MM.1S (cell line): ENCODE measurements around the gene ZBED2.

ENCODE experiments used
- DNase-seq: peaks from one replicate; pipeline ENCODE4 v3.0.0-alpha.2; 2015
- H2AFZ ChIP-seq: fragments of 300-600 bp; sonication (generic); 2 replicates; pipeline ENCODE4 v1.6.0; 2016; ENCODE audit warnings: antibody characterized with exemption, low read length
- H3F3A ChIP-seq: fragments of 300-600 bp; sonication (generic); 2 replicates; pipeline ENCODE4 v1.6.1; 2016; ENCODE audit warnings: mild to moderate bottlenecking, antibody characterized with exemption, low read length, moderate library complexity, mixed read lengths; ENCODE audit not compliant: insufficient read depth
- H3K27ac ChIP-seq: fragments of 300-600 bp; sonication (generic); 2 replicates; pipeline ENCODE4 v1.5.1; 2016; ENCODE audit warnings: mild to moderate bottlenecking, low read length
- H3K27me3 ChIP-seq: fragments of 300-600 bp; sonication (generic); replicated peaks from 2 replicates; pipeline ENCODE4 v1.6.0; 2016; ENCODE audit warnings: low read length; ENCODE audit not compliant: insufficient read depth
- H3K36me3 ChIP-seq: fragments of 300-600 bp; sonication (generic); replicated peaks from 2 replicates; pipeline ENCODE4 v1.6.1; 2016; ENCODE audit warnings: mild to moderate bottlenecking, low read length, mixed read lengths; ENCODE audit not compliant: insufficient read depth
- H3K4me1 ChIP-seq: fragments of 300-600 bp; sonication (generic); 2 replicates; pipeline ENCODE4 v1.6.1; 2016; ENCODE audit warnings: low read length, mixed read lengths
- H3K4me2 ChIP-seq: fragments of 300-600 bp; sonication (generic); 2 replicates; pipeline ENCODE4 v1.6.0; 2016; ENCODE audit warnings: low read depth, low read length
- H3K4me3 ChIP-seq: fragments of 300-600 bp; sonication (generic); 2 replicates; pipeline ENCODE4 v1.5.1; 2016; ENCODE audit warnings: low read length, mixed read lengths
- H3K79me2 ChIP-seq: fragments of 300-600 bp; sonication (generic); 2 replicates; pipeline ENCODE4 v1.6.1; 2016; ENCODE audit warnings: mixed run types, low read length, mixed read lengths
- H3K9ac ChIP-seq: fragments of 300-600 bp; sonication (generic); 2 replicates; pipeline ENCODE4 v1.6.1; 2016; ENCODE audit warnings: low read length, mixed read lengths
- H3K9me2 ChIP-seq: fragments of 300-600 bp; sonication (generic); replicated peaks from 2 replicates; pipeline ENCODE4 v1.6.1; 2016; ENCODE audit warnings: mild to moderate bottlenecking, low read length, mixed read lengths; ENCODE audit not compliant: insufficient read depth
- H3K9me3 ChIP-seq: fragments of 300-600 bp; sonication (generic); replicated peaks from 2 replicates; pipeline ENCODE4 v1.6.1; 2016; ENCODE audit warnings: mild to moderate bottlenecking, low read length, mixed read lengths; ENCODE audit not compliant: insufficient read depth
- H4K20me1 ChIP-seq: fragments of 300-600 bp; sonication (generic); 2 replicates; pipeline ENCODE4 v1.6.1; 2016; ENCODE audit warnings: mild to moderate bottlenecking, low read length, moderate library complexity, mixed read lengths; ENCODE audit not compliant: insufficient read depth
- CTCF ChIP-seq: fragments of 300-600 bp; sonication (generic); IDR thresholded peaks from 2 replicates; pipeline ENCODE4 v1.5.1; 2016; ENCODE audit warnings: antibody characterized with exemption, low read length, mixed read lengths
- EZH2 ChIP-seq: fragments of 300-600 bp; sonication (generic); optimal IDR thresholded peaks from 2 replicates; pipeline ENCODE3; 2017; ENCODE audit warnings: low read depth, mild to moderate bottlenecking, antibody characterized with exemption, low read length, mixed read lengths
- EZH2phosphoT487 ChIP-seq: fragments of 300-600 bp; sonication (generic); IDR thresholded peaks from 2 replicates; pipeline ENCODE4 v1.6.1; 2018; ENCODE audit warnings: antibody characterized with exemption, low read length

ZBED2 gene

GRCh38 chr3:111596328-111596727 is 1.2 kb upstream of the ZBED2 start:
- Histone ChIP-seq H3K27ac (no peak overlapping the region), H3K9me2 (no peaks in the 10 kb centered on the region), H2AFZ (no peak overlapping the region), H3K4me2 (no peak overlapping the region), H3K9me3 (no peaks in the 10 kb centered on the region), H3K27me3 (no peaks in the 10 kb centered on the region), H3K9ac (no peak overlapping the region), H3K36me3 (no peaks in the 10 kb centered on the region), H3K4me3 (no peak overlapping the region), H3K79me2 (no peaks in the 10 kb centered on the region), H4K20me1 (no peaks in the 10 kb centered on the region), H3F3A (no peaks in the 10 kb centered on the region), H3K4me1 (no peaks in the 10 kb centered on the region)
- no peak for TF ChIP-seq CTCF
- TF ChIP-seq EZH2 = no peak
- no peak for TF ChIP-seq EZH2phosphoT487
- no peak for DNase-seq

- Histone ChIP-seq H2AFZ (no peak overlapping the region), H3K4me1 (no peaks in the 10 kb centered on the region), H4K20me1 (no peaks in the 10 kb centered on the region), H3K9me2 (no peaks in the 10 kb centered on the region), H3K27me3 (no peaks in the 10 kb centered on the region), H3F3A (no peaks in the 10 kb centered on the region), H3K4me2 (no peak overlapping the region), H3K4me3 (no peak overlapping the region), H3K9ac (no peak overlapping the region), H3K36me3 (no peaks in the 10 kb centered on the region), H3K9me3 (no peaks in the 10 kb centered on the region), H3K79me2 (no peaks in the 10 kb centered on the region), H3K27ac (no peak overlapping the region)
- no peak for DNase-seq
- no peak for TF ChIP-seq EZH2phosphoT487
- TF ChIP-seq EZH2 = no peak
- no peak for TF ChIP-seq CTCF
These were observed 365 bp downstream of the ZBED2 start for GRCh38 chr3:111594781-111595180.

DNA sequence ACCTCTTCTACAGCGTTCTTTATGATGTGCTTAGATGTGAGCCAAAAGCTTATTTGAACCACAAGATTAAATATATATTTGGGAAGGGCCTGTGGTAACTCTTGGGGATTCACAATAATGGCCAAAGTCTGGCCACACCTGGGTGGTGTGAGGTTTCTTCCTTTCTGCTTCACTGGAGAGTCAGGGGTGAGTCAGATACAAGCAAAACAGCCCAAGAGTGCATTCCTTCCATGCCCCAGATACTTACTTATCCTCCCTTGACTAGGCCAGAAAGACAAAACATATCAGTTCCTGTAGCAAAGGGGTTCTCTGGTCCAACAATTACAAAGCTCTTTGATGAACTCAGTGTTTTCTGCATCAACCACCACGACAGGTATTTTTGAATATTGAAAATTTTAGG is 941 bp downstream of the ZBED2 start:
- H3K4me2 ChIP-seq = no peak overlapping the region
- no peaks in the 10 kb centered on the region for H3F3A ChIP-seq
- no peak overlapping the region for H3K4me3 ChIP-seq
- no peak overlapping the region for H3K27ac ChIP-seq
- H4K20me1 ChIP-seq = no peaks in the 10 kb centered on the region
- H3K9me3 ChIP-seq = no peaks in the 10 kb centered on the region
- no peaks in the 10 kb centered on the region for H3K79me2 ChIP-seq
- no peak for TF ChIP-seq EZH2phosphoT487
- no peak for TF ChIP-seq CTCF
- no peak for TF ChIP-seq EZH2
- H3K9ac ChIP-seq = no peak overlapping the region
- no peaks in the 10 kb centered on the region for H3K36me3 ChIP-seq
- no peak for DNase-seq
- no peaks in the 10 kb centered on the region for H3K27me3 ChIP-seq
- no peaks in the 10 kb centered on the region for H3K4me1 ChIP-seq
- H2AFZ ChIP-seq = no peak overlapping the region
- no peaks in the 10 kb centered on the region for H3K9me2 ChIP-seq
